Iris pigment epithelial cell (primary cell): Measurements from ENCODE around the gene LRRC59.

ENCODE experiments used
- DNase-seq: peaks from one replicate; pipeline ENCODE4 v3.0.0-alpha.2; 2011; ENCODE audit warnings: low read depth

The LRRC59 gene

DNA sequence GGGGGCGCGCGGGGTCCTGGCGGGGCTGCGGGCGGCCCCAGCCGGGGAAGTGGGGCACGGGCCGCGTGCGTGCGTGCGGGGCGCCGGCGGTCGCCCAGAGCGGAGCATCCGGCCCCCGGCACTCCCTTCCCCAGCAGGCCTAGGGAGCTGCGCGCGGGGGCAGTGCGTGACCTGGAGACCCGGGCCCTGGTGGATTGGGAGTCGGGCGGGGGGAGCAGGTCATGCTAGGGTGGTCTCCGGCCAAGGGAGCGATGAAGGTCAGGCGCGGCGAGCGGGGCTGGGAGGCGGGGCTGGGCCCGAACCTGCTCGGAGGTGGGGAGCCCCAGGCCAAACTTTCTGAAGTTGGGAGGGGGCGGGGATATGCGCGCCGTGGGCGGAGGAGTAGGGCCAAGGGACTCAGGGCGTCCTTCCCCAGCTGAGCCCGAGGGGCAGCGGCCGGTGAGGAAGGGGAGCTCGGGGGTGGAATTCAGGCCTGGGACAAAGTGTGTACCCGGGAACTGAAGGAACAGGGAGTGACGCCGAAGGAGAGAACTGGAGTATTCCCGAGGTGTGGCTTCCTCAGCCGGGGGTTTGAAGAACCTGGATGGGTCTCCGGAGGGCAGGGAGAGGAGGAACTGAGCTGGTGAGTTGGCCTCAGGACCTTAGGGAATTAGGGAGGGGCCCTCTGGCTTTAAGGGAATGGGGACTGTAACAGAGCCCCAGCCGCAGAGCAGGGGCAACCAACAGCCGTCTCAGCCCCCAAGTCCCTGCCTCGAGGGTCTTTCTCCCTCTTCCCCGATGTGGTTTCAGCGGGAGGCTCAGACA, 50.8 kb downstream of the LRRC59 start:
- DNase-seq = no peak

- peak; percentile 86 for DNase-seq
Observed at GRCh38 chr17:50345432-50346312, 51.7 kb downstream of the LRRC59 start, which contains the start of gene XYLT2. Gene XYLT2, plus strand, starts transcription at chr17:50346126. Its CDS starts 15 bp downstream, at chr17:50346141.

DNA sequence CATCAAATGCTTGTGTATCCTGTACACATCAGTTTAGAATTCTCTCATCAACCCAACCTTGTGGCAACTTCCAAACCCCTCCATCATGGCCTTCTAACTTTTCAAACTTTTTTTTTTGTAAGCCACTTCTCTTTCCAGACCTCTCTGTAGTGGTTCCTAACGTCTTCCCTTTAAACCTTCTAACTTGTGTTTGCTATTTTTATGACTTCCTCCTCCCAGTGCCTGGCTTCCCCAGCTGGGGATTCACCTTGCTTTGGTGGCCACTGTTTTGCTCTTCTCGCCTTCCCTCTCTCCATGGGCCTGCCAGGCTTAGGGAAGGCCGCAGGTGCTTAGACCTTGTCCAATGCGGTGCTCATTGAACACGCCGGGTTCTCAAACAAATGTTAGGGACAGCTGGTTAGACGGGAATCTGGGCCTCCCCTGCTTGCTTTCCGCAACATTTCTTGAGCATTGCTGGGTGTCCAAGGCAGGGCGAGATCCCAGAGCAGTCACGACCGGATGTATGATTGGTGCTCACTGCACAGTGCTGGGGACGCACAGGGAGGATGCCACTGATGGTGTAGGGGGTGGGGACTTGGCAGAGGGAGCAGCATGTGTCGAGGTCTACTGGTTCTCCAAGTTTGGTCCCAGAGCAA, 52.5 kb downstream of the LRRC59 start:
- DNase-seq = no peak

- DNase-seq = no peak
Observed at GRCh38 chr17:50339381-50339780, 57.9 kb downstream of the LRRC59 start.

GRCh38 chr17:50338645-50339044, 58.7 kb downstream of the LRRC59 start:
- DNase-seq = no peak

DNA sequence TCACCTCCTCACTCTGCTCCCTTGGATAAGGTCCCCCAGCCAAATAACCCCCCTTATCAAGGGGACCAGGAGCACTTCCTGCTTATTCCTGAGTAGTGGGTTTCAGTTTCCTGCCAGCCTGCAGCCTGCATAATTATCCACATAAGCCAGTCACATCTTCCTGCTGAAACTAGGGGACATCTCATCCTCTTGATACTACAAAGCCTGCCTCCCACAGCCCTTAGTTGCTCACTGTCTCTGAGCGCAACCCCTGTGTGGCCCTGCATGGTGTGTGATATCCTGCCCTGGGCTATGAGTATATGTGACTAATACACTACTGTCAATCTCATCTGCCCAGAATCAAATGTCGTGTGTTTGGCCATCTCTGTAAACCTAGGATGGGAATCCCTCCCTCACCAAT, 59.4 kb downstream of the LRRC59 start:
- DNase-seq = no peak

DNA sequence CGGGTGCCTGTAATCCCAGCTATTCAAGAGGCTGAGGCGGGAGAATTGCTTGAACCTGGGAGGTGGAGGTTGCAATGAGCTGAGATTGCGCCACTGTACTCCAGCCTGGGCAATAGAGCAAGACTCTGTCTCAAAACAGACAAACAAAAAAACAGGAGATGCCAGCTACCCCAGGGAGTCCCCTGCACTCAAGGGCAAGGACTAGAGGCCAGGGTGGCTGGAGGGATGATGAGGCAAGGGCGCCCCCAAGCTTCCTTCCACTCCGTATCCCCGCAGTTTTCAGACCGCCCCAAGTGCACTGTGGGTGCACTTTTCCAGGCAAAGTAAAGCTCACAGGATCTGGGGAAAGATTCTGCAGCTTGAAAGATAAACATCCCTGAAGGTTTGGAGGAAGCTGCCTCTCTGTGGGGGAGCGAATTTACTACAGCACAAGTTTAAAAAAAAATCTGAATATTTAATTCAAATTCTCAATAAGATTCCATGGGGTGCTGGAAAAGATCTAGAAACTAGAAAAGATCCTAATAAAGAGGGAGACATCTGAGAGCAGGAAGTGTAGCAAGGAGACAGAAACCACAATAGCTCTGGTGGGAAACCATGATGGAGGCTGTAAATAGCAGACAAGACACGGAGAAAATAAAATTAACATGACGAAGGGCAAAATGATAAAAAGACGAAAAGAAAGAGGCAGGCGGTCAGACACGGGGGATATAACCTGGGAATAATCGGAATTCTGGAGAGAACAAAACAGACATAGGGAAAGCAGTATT, 63.8 kb downstream of the LRRC59 start:
- DNase-seq = peak; percentile 35

DNA sequence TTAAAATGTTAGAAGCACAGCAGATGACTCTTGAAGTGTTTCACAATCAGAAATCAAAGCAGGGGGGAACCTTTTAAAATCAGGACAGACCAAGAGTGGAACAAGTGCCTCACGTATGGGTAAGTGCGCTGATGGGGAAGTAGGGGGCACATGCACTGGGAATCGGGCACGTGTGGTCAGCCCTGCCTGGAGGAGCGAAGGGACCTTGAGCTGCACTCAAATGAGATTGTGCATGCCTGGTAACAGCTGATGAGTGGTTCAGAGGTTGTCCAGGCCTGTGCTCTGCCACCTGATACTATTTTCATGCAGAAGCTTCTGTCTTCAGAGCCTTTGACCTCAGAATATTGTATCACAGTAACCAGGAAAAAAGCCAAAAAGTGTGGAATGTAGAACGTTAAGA, 65.1 kb downstream of the LRRC59 start:
- DNase-seq = no peak
